H1 (cell line): Measurements from ENCODE around the gene ALPP. TPM values are rescaled to one million over a fixed set of nuclear protein-coding genes. Genes with fewer than 3 reads are reported as not detected.
"Not testable (repeated sequence)": the region's sequence is repeated elsewhere in the genome, so short reads cannot be mapped to it uniquely, and the experiment has no call there.

ENCODE experiments used
- CTCF ChIA-PET: fragments of 300-600 bp; sonication (Branson Sonifier 250); formaldehyde crosslinking; loops from one replicate; lab custom pipeline; 2021; ENCODE audit not compliant: partially characterized antibody; lab: Charles Lee
- POLR2A ChIA-PET: fragments of 300-600 bp; sonication (Branson Sonifier 250); formaldehyde crosslinking; loops from one replicate; lab custom pipeline; 2021; ENCODE audit warnings: inconsistent platforms; ENCODE audit not compliant: partially characterized antibody; lab: Charles Lee
- DNase-seq, 2 experiments: peaks; one replicate each; pipeline versions ENCODE4 v3.0.0 to v3.0.0-alpha.2; 2010 to 2022; ENCODE audit warnings: low spot score in 2 of 2, low read depth in 1 of 2, mixed read lengths in 1 of 2
- FAIRE-seq: peaks from 2 replicates; lab custom pipeline; 2011; peaks lifted over from hg19 to GRCh38; lab: Jason Lieb, UNC
- H2AFZ ChIP-seq: 2 replicates; pipeline ENCODE4 v1.8.1; 2012; ENCODE audit warnings: low read length, inconsistent platforms
- H2AK5ac ChIP-seq: 2 replicates; pipeline ENCODE4 v1.6.1; 2013; ENCODE audit warnings: low read depth, low read length
- H2BK120ac ChIP-seq: replicated peaks from 2 replicates; pipeline ENCODE3; 2013; ENCODE audit warnings: low read depth, low read length, inconsistent platforms
- H2BK12ac ChIP-seq: 2 replicates; pipeline ENCODE4 v1.6.1; 2013; ENCODE audit warnings: low read depth, low read length
- H2BK15ac ChIP-seq: 2 replicates; pipeline ENCODE4 v1.6.1; 2013; ENCODE audit warnings: low read length
- H2BK20ac ChIP-seq: 2 replicates; pipeline ENCODE4 v1.6.1; 2013; ENCODE audit warnings: low read length
- H2BK5ac ChIP-seq: 2 replicates; pipeline ENCODE4 v1.6.1; 2013; ENCODE audit warnings: low read depth, low read length
- H3K14ac ChIP-seq: 2 replicates; pipeline ENCODE4 v1.6.1; 2013; ENCODE audit warnings: inconsistent platforms; ENCODE audit not compliant: insufficient read length
- H3K18ac ChIP-seq: 2 replicates; pipeline ENCODE4 v1.6.1; 2013; ENCODE audit warnings: low read length; ENCODE audit errors: extremely low read depth
- H3K23ac ChIP-seq: 2 replicates; pipeline ENCODE4 v1.6.1; 2013; ENCODE audit warnings: inconsistent platforms; ENCODE audit not compliant: insufficient read length
- H3K23me2 ChIP-seq: 2 replicates; pipeline ENCODE4 v1.6.1; 2013; ENCODE audit warnings: low read depth, low read length
- H3K27ac ChIP-seq: 2 replicates; pipeline ENCODE4 v1.6.1; 2011; ENCODE audit warnings: low read depth, low read length, inconsistent platforms
- H3K27me3 ChIP-seq, 4 experiments: replicated peaks in 1 of 4; 1 replicate in 1 of 4; 2 replicates in 3 of 4; pipeline versions ENCODE4 v1.6.1 to v1.8.1; 2011 to 2013; ENCODE audit warnings: low read length in 3 of 4, mild to moderate bottlenecking in 3 of 4, inconsistent platforms in 2 of 4, mixed read lengths in 2 of 4, moderate library complexity in 1 of 4; ENCODE audit not compliant: control insufficient read depth in 3 of 4, insufficient read depth in 3 of 4; ENCODE audit errors: extremely low read depth in 1 of 4
- H3K36me3 ChIP-seq, 4 experiments: 2 replicates each; pipeline versions ENCODE4 v1.6.1 to v1.8.1; 2011 to 2013; ENCODE audit warnings: mild to moderate bottlenecking in 4 of 4, low read length in 3 of 4, moderate library complexity in 2 of 4, control low read depth in 1 of 4, inconsistent platforms in 1 of 4; ENCODE audit not compliant: insufficient read depth in 4 of 4, control insufficient read depth in 2 of 4
- H3K4ac ChIP-seq: replicated peaks from 2 replicates; pipeline ENCODE3; 2013; ENCODE audit warnings: low read length, low read depth, mixed read lengths, inconsistent platforms; ENCODE audit not compliant: insufficient read length
- H3K4me1 ChIP-seq, 4 experiments: replicated peaks in 1 of 4; 1 replicate in 1 of 4; 2 replicates in 3 of 4; pipeline versions ENCODE4 v1.6.1 to v1.8.1; 2011 to 2013; ENCODE audit warnings: low read length in 3 of 4, inconsistent platforms in 2 of 4, mixed read lengths in 1 of 4; ENCODE audit not compliant: insufficient read depth in 4 of 4, control insufficient read depth in 3 of 4
- H3K4me2 ChIP-seq, 2 experiments: 2 replicates each; pipeline versions ENCODE4 v1.6.1 to v1.8.1; 2011 to 2013; ENCODE audit warnings: low read depth in 2 of 2, low read length in 2 of 2, control low read depth in 1 of 2, inconsistent platforms in 1 of 2, mild to moderate bottlenecking in 1 of 2; ENCODE audit not compliant: insufficient read depth in 1 of 2
- H3K4me3 ChIP-seq, 4 experiments: fragments of 200-600, 300-600 bp in 1 of 4; sonication (generic), shearing (Covaris generic), sonication (Bioruptor Twin) in 1 of 4; 2 replicates each; pipeline versions ENCODE4 v1.5.1 to v1.8.1; 2011 to 2016; ENCODE audit warnings: low read length in 4 of 4, low read depth in 3 of 4, control low read depth in 2 of 4, inconsistent platforms in 2 of 4, mild to moderate bottlenecking in 2 of 4, mixed read lengths in 1 of 4, moderate library complexity in 1 of 4; ENCODE audit not compliant: insufficient read depth in 2 of 4; ENCODE audit errors: extremely low read depth in 1 of 4
- H3K56ac ChIP-seq: replicated peaks from 2 replicates; pipeline ENCODE3; 2013; ENCODE audit warnings: low read depth, mild to moderate bottlenecking, mixed read lengths, low read length, inconsistent platforms; ENCODE audit not compliant: insufficient read length
- H3K79me1 ChIP-seq: 2 replicates; pipeline ENCODE4 v1.6.1; 2013; ENCODE audit warnings: low read depth, low read length, control low read depth
- H3K79me2 ChIP-seq, 2 experiments: 2 replicates each; pipeline versions ENCODE4 v1.6.1 to v1.8.1; 2012 to 2013; ENCODE audit warnings: low read length in 2 of 2, mild to moderate bottlenecking in 2 of 2, inconsistent platforms in 1 of 2; ENCODE audit not compliant: insufficient read depth in 2 of 2, control insufficient read depth in 1 of 2
- H3K9ac ChIP-seq, 4 experiments: replicated peaks in 1 of 4; 1 replicate in 1 of 4; 2 replicates in 3 of 4; pipeline versions ENCODE4 v1.6.1 to v1.8.1; 2011 to 2013; ENCODE audit warnings: low read depth in 3 of 4, low read length in 3 of 4, control low read depth in 2 of 4, mild to moderate bottlenecking in 2 of 4, moderate library complexity in 2 of 4, inconsistent platforms in 1 of 4; ENCODE audit errors: extremely low read depth in 1 of 4
- H3K9me3 ChIP-seq, 2 experiments: 2 replicates each; pipeline versions ENCODE4 v1.6.1 to v1.8.1; 2012 to 2013; ENCODE audit warnings: mild to moderate bottlenecking in 2 of 2, moderate library complexity in 2 of 2, control low read depth in 1 of 2, inconsistent platforms in 1 of 2, low read depth in 1 of 2, low read length in 1 of 2, mixed read lengths in 1 of 2; ENCODE audit not compliant: insufficient read depth in 2 of 2
- H4K20me1 ChIP-seq, 2 experiments: replicated peaks in 1 of 2; 2 replicates each; pipeline versions ENCODE3 to v1.8.1; 2011 to 2013; ENCODE audit warnings: inconsistent platforms in 2 of 2, low read length in 2 of 2, mild to moderate bottlenecking in 1 of 2; ENCODE audit not compliant: insufficient read depth in 2 of 2, control insufficient read depth in 1 of 2
- H4K5ac ChIP-seq: 2 replicates; pipeline ENCODE4 v1.6.1; 2013; ENCODE audit warnings: low read length, low read depth, mixed read lengths, inconsistent platforms; ENCODE audit not compliant: insufficient read length
- H4K8ac ChIP-seq: 2 replicates; pipeline ENCODE4 v1.8.0; 2013; ENCODE audit warnings: mild to moderate bottlenecking, moderate library complexity, low read length, inconsistent platforms; ENCODE audit not compliant: insufficient read depth; ENCODE audit errors: extremely low read depth
- H4K91ac ChIP-seq: replicated peaks from 2 replicates; pipeline ENCODE3; 2013; ENCODE audit warnings: low read length, mixed read lengths, inconsistent platforms; ENCODE audit not compliant: insufficient read length
- WGBS, 2 experiments: shearing (Covaris generic) in 1 of 2; methylation state at CpG; one replicate each; pipeline versions ENCODE4 v1.1.6 to v1.1.7; 2013 to 2015; ENCODE audit warnings: low lambda C conversion rate in 2 of 2, mixed read lengths in 2 of 2, inconsistent platforms in 1 of 2, low coverage in 1 of 2, missing lambda C conversion rate in 1 of 2; ENCODE audit not compliant: insufficient replicate concordance in 2 of 2, insufficient coverage in 1 of 2, insufficient read length in 1 of 2; ENCODE audit errors: extremely low coverage in 1 of 2, missing lambda C conversion rate in 1 of 2; 5-methylcytosine and 5-hydroxymethylcytosine counted together
- polyA plus RNA-seq, 7 experiments: library from polyadenylated mRNA; depleted of rRNA in 3 of 7; stranded (reverse) in 5 of 7; unstranded in 2 of 7; fragments of >200 nt in 5 of 7; fragments of 200-250 nt in 2 of 7; gene quantifications; 1 replicate in 5 of 7; 2 replicates in 1 of 7; 4 replicates in 1 of 7; pipeline versions ENCODE4 v1.2.1 to v1.2.3, GENCODE V29; 2011 to 2013; ENCODE audit warnings: missing spikeins in 2 of 7, mixed read lengths in 2 of 7
- total RNA-seq: library from RNA; stranded (reverse); fragmentation: NEBNext Ultra II Directional; extraction: Animal tissue kit (Norgen Biotek cat#: 25700); gene quantifications from 2 replicates; pipeline ENCODE4 v1.2.1, GENCODE V29; 2021

The ALPP gene
- total and polyA plus RNA-seq, 2 of the 8 experiments (the other 6 are each of a cell fraction or from before 2014, with no cell fraction given): 0.15 TPM

DNA sequence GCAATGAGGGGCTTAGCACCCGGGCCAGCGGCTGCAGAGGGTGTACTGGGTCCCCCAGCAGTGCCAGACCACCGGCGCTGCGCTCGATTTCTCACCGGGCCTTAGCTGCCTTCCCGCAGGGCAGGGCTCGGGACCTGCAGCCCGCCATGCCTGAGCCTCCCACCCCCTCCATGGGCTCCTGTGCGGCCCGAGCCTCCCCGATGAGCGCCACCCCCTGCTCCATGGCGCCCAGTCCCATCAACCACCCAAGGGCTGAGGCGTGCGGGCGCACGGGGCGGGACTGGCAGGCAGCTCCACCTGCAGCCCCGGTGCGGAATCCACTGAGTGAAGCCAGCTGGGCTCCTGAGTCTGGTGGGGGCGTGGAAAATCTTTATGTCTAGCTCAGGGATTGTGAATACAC, 12.1 kb upstream of the ALPP start:
- POLR2A ChIA-PET: interaction anchor here (1.1 to 2.3 kb wide), 2 partner anchors 20 to 61 kb away, joined by 3 to 4 read pairs; no protein-coding TSS in a partner anchor
- not testable (repeated sequence) for H2BK20ac ChIP-seq, H2BK5ac ChIP-seq, H4K91ac ChIP-seq, H3K9me3 ChIP-seq, DNase-seq, H2BK15ac ChIP-seq, H3K14ac ChIP-seq, H3K23ac ChIP-seq, H4K20me1 ChIP-seq, H2BK12ac ChIP-seq, H3K27me3 ChIP-seq, H2AK5ac ChIP-seq, H3K79me1 ChIP-seq, H4K8ac ChIP-seq, H3K23me2 ChIP-seq, H3K27ac ChIP-seq, H3K4ac ChIP-seq, H3K36me3 ChIP-seq, FAIRE-seq, H4K5ac ChIP-seq, H2AFZ ChIP-seq, H2BK120ac ChIP-seq, H3K79me2 ChIP-seq, H3K9ac ChIP-seq, H3K18ac ChIP-seq, H3K4me3 ChIP-seq, H3K56ac ChIP-seq, H3K4me2 ChIP-seq
- H3K4me1 ChIP-seq: peaks cover 0 to 24% (median 6%) of the 10 kb centered on the region in 4 experiments; a peak in 6 of 7 replicates
- CTCF ChIA-PET: interaction anchor here (0.8 to 9.5 kb wide), 34 partner anchors 10 to 469 kb away, joined by 3 to 100 read pairs (median 6); partner anchors contain the start of genes ALPG and ALPP
- 96% methylated on average over 18 of the region's 23 CpGs; no CpG with 5 or more reads in 1 of the 2 experiments for WGBS, 2 experiments
